HepG2 (cell line): Measurements from ENCODE around the gene CLDN9. TPM values are rescaled to one million over a fixed set of nuclear protein-coding genes. Genes with fewer than 3 reads are reported as not detected.

ENCODE experiments used
- ADNP ChIP-seq: sonication (generic); formaldehyde crosslinking; IDR thresholded peaks from 2 replicates; pipeline ENCODE4 v1.4.0; 2020; ENCODE audit warnings: missing genetic modification reagents
- KDM3A ChIP-seq: IDR thresholded peaks from 2 replicates; pipeline ENCODE4 v1.6.1; 2018; ENCODE audit warnings: low read depth, missing compliant biosample characterization
- NR2F6 ChIP-seq, 2 experiments: IDR thresholded peaks; 2 replicates each; pipeline ENCODE4 v1.6.1; 2016; ENCODE audit warnings: antibody characterized with exemption in 1 of 2, mild to moderate bottlenecking in 1 of 2
- POLR2G ChIP-seq: fragments of 200-400 bp; formaldehyde crosslinking; IDR thresholded peaks from 2 replicates; pipeline ENCODE4 v1.6.1; 2018; ENCODE audit warnings: mild to moderate bottlenecking, low read depth, low read length, moderate library complexity
- REL ChIP-seq: sonication (generic); formaldehyde crosslinking; conservative IDR thresholded peaks from 2 replicates; pipeline ENCODE4 v1.8.0; 2022; ENCODE audit warnings: mild to moderate bottlenecking, missing genetic modification reagents, moderate library complexity
- TCF7L2 ChIP-seq: IDR thresholded peaks from 2 replicates; pipeline ENCODE4 v1.6.1; 2011; ENCODE audit warnings: mild to moderate bottlenecking, low read depth, low read length, moderate library complexity
- ZNF724P ChIP-seq: sonication (generic); formaldehyde crosslinking; IDR thresholded peaks from 2 replicates; pipeline ENCODE4 v1.8.0; 2022; ENCODE audit warnings: missing genetic modification reagents, borderline replicate concordance
- ZNF891 ChIP-seq: sonication (generic); formaldehyde crosslinking; IDR thresholded peaks from 2 replicates; pipeline ENCODE4 v1.5.0; 2020; ENCODE audit warnings: mild to moderate bottlenecking, missing genetic modification reagents
- ZSCAN31 ChIP-seq: sonication (generic); formaldehyde crosslinking; IDR thresholded peaks from 2 replicates; pipeline ENCODE4 v1.5.0; 2020; ENCODE audit warnings: low read depth, mild to moderate bottlenecking, missing genetic modification reagents
- polyA plus RNA-seq, 8 experiments: library from polyadenylated mRNA; depleted of rRNA in 3 of 8; stranded (reverse) in 7 of 8; unstranded in 1 of 8; fragments of >200 nt; fragmentation: Illumina TruSeq in 4 of 8; extraction: Trizol in 4 of 8; gene quantifications; 2 replicates each; pipeline versions ENCODE4 v1.2.1 to v1.2.3, GENCODE V29; 2011 to 2016; ENCODE audit warnings: low read depth in 4 of 8, missing spikeins in 1 of 8, mixed read lengths in 1 of 8; ENCODE audit not compliant: insufficient read depth in 1 of 8
- total RNA-seq, 5 experiments: library from RNA; depleted of rRNA; stranded (reverse); fragments of >200 nt; fragmentation: Illumina TruSeq; extraction: Trizol; gene quantifications; 2 replicates each; pipeline ENCODE4 v1.2.3, GENCODE V29; 2016; ENCODE audit warnings: low read depth in 1 of 5
- TF ChIP-seq, protein P1 (sequence below), 2 experiments: sonication (generic) in 1 of 2; formaldehyde crosslinking in 1 of 2; IDR thresholded peaks; 2 replicates each; pipeline versions ENCODE4 v1.5.1 to v1.6.1; 2011 to 2020; ENCODE audit warnings: borderline replicate concordance in 1 of 2, low read depth in 1 of 2, low read length in 1 of 2, mild to moderate bottlenecking in 1 of 2, missing genetic modification reagents in 1 of 2, moderate library complexity in 1 of 2
- TF ChIP-seq, protein P2 (sequence below): sonication (generic); formaldehyde crosslinking; IDR thresholded peaks from 2 replicates; pipeline ENCODE4 v1.8.0; 2022; ENCODE audit warnings: low read depth, missing genetic modification reagents
- TF ChIP-seq, protein P3 (sequence below), 2 experiments: IDR thresholded peaks; 2 replicates each; pipeline ENCODE4 v1.6.1; 2011 to 2012; ENCODE audit warnings: low read length in 2 of 2, borderline replicate concordance in 1 of 2, low read depth in 1 of 2, mild to moderate bottlenecking in 1 of 2, moderate library complexity in 1 of 2
- TF ChIP-seq, protein P4 (sequence below): sonication (generic); formaldehyde crosslinking; IDR thresholded peaks from 2 replicates; pipeline ENCODE4 v1.4.0; 2020; ENCODE audit warnings: missing genetic modification reagents, borderline replicate concordance
- TF ChIP-seq, protein P5 (sequence below): sonication (generic); formaldehyde crosslinking; IDR thresholded peaks from 2 replicates; pipeline ENCODE4 v1.8.1; 2023; ENCODE audit warnings: mild to moderate bottlenecking, missing genetic modification reagents

CLDN9 gene
- total and polyA plus RNA-seq, 2 of the 13 experiments (the other 11 are each of a cell fraction or from before 2014, with no cell fraction given) = 0.15 to 0.26 TPM

DNA sequence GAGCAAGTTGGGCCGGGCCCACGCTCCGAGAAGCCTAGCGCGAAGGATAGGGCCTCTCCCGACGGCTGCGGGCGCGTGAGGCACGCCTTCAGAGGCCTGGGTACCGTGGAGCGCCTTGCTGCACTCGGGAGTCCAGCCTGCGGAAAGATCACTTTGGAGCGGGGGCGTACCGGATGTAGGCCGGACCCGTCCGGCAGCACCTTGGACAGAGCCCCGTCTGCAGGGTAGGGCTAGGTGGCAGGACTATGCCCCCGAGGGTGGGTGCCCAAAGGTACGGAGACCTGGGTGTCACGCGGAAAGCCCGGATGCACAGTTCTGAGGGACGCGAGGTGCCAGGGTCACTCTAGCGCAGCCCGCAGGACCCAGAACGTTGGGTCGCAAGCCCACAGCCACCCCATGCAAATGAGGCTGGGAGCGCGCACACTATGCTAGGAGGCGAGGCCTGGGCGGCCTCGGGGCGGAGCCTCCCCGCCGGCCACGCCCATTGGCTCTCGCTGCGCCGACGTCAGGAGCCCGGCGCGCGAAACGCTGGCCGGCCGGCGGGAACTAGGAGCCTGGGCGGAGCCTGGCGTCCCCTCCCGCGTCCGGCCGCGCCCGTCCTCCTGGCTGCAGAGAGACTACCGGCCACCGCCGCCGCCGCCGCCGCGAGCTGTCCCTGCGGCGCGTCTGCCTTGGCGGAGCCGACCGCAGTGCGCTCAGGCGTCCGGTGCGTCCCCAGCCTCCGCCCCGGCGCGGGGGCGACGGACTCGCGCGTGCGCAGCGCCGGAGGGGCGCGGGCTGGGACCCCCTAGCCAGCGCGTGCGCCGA is 43.8 kb upstream of the CLDN9 start, which contains the start of gene PAQR4 (continued):
- TF ChIP-seq, protein P1, sequence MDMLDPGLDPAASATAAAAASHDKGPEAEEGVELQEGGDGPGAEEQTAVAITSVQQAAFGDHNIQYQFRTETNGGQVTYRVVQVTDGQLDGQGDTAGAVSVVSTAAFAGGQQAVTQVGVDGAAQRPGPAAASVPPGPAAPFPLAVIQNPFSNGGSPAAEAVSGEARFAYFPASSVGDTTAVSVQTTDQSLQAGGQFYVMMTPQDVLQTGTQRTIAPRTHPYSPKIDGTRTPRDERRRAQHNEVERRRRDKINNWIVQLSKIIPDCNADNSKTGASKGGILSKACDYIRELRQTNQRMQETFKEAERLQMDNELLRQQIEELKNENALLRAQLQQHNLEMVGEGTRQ (IDR thresholded peaks at IDR 0.05; ENCODE audit: low read depth, low read length) = no peak
- TF ChIP-seq, protein P1 (CRISPR knock-in tag; IDR thresholded peaks at IDR 0.05; ENCODE audit: borderline replicate concordance) = no peak; the same call in 1 of the 2 replicates
- TF ChIP-seq ZNF724P (peak; percentile 87; the same call in 1 of the 2 replicates), ZSCAN31 (CRISPR knock-in tag) (peak; percentile 98), TCF7L2 (no peak), REL (0 out of 2 replicates have a peak, but pooled peaks have one; percentile 80), ADNP (CRISPR knock-in tag) (no peak), KDM3A (no peak; the same call in 1 of the 2 replicates), NR2F6 (IDR thresholded peaks at IDR 0.05) (peak; percentile 32; the same call in 1 of the 2 replicates), NR2F6 (CRISPR knock-in tag; IDR thresholded peaks at IDR 0.05) (peak; percentile 8; the same call in 1 of the 2 replicates), POLR2G (peak; percentile 59; the same call in 1 of the 2 replicates), ZNF891 (CRISPR knock-in tag) (peak; percentile 94)
- TF ChIP-seq, protein P2, sequence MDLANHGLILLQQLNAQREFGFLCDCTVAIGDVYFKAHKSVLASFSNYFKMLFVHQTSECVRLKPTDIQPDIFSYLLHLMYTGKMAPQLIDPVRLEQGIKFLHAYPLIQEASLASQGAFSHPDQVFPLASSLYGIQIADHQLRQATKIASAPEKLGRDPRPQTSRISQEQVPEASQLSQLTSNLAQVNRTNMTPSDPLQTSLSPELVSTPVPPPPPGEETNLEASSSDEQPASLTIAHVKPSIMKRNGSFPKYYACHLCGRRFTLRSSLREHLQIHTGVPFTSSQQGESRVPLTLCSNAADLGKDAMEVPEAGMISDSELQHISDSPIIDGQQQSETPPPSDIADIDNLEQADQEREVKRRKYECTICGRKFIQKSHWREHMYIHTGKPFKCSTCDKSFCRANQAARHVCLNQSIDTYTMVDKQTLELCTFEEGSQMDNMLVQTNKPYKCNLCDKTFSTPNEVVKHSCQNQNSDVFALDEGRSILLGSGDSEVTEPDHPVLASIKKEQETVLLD (CRISPR knock-in tag) = no peak; the same call in 1 of the 2 replicates
- TF ChIP-seq, protein P3, sequence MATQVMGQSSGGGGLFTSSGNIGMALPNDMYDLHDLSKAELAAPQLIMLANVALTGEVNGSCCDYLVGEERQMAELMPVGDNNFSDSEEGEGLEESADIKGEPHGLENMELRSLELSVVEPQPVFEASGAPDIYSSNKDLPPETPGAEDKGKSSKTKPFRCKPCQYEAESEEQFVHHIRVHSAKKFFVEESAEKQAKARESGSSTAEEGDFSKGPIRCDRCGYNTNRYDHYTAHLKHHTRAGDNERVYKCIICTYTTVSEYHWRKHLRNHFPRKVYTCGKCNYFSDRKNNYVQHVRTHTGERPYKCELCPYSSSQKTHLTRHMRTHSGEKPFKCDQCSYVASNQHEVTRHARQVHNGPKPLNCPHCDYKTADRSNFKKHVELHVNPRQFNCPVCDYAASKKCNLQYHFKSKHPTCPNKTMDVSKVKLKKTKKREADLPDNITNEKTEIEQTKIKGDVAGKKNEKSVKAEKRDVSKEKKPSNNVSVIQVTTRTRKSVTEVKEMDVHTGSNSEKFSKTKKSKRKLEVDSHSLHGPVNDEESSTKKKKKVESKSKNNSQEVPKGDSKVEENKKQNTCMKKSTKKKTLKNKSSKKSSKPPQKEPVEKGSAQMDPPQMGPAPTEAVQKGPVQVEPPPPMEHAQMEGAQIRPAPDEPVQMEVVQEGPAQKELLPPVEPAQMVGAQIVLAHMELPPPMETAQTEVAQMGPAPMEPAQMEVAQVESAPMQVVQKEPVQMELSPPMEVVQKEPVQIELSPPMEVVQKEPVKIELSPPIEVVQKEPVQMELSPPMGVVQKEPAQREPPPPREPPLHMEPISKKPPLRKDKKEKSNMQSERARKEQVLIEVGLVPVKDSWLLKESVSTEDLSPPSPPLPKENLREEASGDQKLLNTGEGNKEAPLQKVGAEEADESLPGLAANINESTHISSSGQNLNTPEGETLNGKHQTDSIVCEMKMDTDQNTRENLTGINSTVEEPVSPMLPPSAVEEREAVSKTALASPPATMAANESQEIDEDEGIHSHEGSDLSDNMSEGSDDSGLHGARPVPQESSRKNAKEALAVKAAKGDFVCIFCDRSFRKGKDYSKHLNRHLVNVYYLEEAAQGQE (IDR thresholded peaks at IDR 0.05; ENCODE audit: borderline replicate concordance in 1 of 2, low read depth in 1 of 2, low read length in 2 of 2) = peak in 1 of 2 experiments; percentile 99
- TF ChIP-seq, protein P4, sequence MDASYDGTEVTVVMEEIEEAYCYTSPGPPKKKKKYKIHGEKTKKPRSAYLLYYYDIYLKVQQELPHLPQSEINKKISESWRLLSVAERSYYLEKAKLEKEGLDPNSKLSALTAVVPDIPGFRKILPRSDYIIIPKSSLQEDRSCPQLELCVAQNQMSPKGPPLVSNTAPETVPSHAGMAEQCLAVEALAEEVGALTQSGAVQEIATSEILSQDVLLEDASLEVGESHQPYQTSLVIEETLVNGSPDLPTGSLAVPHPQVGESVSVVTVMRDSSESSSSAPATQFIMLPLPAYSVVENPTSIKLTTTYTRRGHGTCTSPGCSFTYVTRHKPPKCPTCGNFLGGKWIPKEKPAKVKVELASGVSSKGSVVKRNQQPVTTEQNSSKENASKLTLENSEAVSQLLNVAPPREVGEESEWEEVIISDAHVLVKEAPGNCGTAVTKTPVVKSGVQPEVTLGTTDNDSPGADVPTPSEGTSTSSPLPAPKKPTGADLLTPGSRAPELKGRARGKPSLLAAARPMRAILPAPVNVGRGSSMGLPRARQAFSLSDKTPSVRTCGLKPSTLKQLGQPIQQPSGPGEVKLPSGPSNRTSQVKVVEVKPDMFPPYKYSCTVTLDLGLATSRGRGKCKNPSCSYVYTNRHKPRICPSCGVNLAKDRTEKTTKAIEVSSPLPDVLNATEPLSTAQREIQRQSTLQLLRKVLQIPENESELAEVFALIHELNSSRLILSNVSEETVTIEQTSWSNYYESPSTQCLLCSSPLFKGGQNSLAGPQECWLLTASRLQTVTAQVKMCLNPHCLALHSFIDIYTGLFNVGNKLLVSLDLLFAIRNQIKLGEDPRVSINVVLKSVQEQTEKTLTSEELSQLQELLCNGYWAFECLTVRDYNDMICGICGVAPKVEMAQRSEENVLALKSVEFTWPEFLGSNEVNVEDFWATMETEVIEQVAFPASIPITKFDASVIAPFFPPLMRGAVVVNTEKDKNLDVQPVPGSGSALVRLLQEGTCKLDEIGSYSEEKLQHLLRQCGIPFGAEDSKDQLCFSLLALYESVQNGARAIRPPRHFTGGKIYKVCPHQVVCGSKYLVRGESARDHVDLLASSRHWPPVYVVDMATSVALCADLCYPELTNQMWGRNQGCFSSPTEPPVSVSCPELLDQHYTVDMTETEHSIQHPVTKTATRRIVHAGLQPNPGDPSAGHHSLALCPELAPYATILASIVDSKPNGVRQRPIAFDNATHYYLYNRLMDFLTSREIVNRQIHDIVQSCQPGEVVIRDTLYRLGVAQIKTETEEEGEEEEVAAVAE (CRISPR knock-in tag) = peak; percentile 96
- TF ChIP-seq, protein P5, sequence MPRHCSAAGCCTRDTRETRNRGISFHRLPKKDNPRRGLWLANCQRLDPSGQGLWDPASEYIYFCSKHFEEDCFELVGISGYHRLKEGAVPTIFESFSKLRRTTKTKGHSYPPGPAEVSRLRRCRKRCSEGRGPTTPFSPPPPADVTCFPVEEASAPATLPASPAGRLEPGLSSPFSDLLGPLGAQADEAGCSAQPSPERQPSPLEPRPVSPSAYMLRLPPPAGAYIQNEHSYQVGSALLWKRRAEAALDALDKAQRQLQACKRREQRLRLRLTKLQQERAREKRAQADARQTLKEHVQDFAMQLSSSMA (CRISPR knock-in tag) = peak; percentile 80; the same call in 1 of the 2 replicates
